Stomach (tissue), 9 donors: ENCODE measurements around the gene DNAAF1. TPM values are rescaled to one million over a fixed set of nuclear protein-coding genes. Genes with fewer than 3 reads are reported as not detected.
"Not testable (repeated sequence)": the region's sequence is repeated elsewhere in the genome, so short reads cannot be mapped to it uniquely, and the experiment has no call there.

ENCODE experiments used
- DNase-seq, 2 donors: peaks; one replicate each; pipeline versions ENCODE4 v3.0.0 to v3.0.0-alpha.2; 2013 to 2019
- H3K27ac ChIP-seq, 5 donors: fragments of 200-600 bp in 4 of 5; sonication (generic) in 4 of 5; one replicate each; pipeline ENCODE4 v1.5.1; 2013 to 2019; ENCODE audit warnings: mild to moderate bottlenecking in 1 of 5, moderate library complexity in 1 of 5
- H3K27me3 ChIP-seq, 3 donors: fragments of 200-600 bp; sonication (generic); one replicate each; pipeline ENCODE4 v1.5.1; 2017 to 2019; ENCODE audit warnings: mixed run types in 1 of 3
- H3K36me3 ChIP-seq, 4 donors: fragments of 200-600 bp; sonication (generic); 1 replicate in 3 of 4; 2 replicates in 1 of 4; pipeline ENCODE4 v1.5.1; 2016 to 2019
- H3K4me1 ChIP-seq, 4 donors: fragments of 200-600 bp; sonication (generic); one replicate each; pipeline ENCODE4 v1.5.1; 2016 to 2019
- H3K4me3 ChIP-seq, 4 donors: fragments of 200-600 bp; sonication (generic) in 3 of 4; one replicate each; pipeline ENCODE4 v1.5.1; 2016 to 2019; ENCODE audit warnings: mild to moderate bottlenecking in 1 of 4
- H3K9me3 ChIP-seq, 4 donors: fragments of 200-600 bp; sonication (generic); one replicate each; pipeline ENCODE4 v1.5.1; 2016 to 2019
- CTCF ChIP-seq, 7 experiments: fragments of 450-650 bp in 4 of 7; fragments of 200-600 bp in 3 of 7; sonication (generic) in 3 of 7; IDR thresholded peaks; one replicate each; pipeline ENCODE4 v1.5.1; 2016 to 2019; ENCODE audit warnings: antibody characterized with exemption in 7 of 7, control low read depth in 2 of 7, mild to moderate bottlenecking in 1 of 7
- EP300 ChIP-seq: sonication (generic); formaldehyde crosslinking; IDR thresholded peaks from one replicate; pipeline ENCODE4 v1.6.1; 2017; ENCODE audit warnings: antibody characterized with exemption
- POLR2A ChIP-seq, 4 donors: fragments of 450-650 bp; IDR thresholded peaks; one replicate each; pipeline ENCODE4 v1.6.1; 2016; ENCODE audit warnings: antibody characterized with exemption in 4 of 4, control low read depth in 2 of 4, mild to moderate bottlenecking in 1 of 4, moderate library complexity in 1 of 4
- POLR2AphosphoS5 ChIP-seq, 3 donors: sonication (generic); formaldehyde crosslinking; IDR thresholded peaks; one replicate each; pipeline ENCODE4 v1.6.1; 2016; ENCODE audit warnings: antibody characterized with exemption in 3 of 3
- WGBS, 5 donors: extraction: QIAGEN DNeasy Blood & Tissue Kit in 3 of 5; methylation state at CpG; one replicate each; pipeline versions ENCODE4 v1.1.5 to v1.1.7; 2013 to 2018; 5-methylcytosine and 5-hydroxymethylcytosine counted together
- intact Hi-C: fragments of 100-400 bp; cut with DNase I; formaldehyde crosslinking; loops from one replicate; pipeline ENCODE4 v1.15.1; 2023; ENCODE audit warnings: low total_unique reads
- polyA plus RNA-seq, 3 donors: library from polyadenylated mRNA; stranded (reverse); fragments of 200-250 nt; gene quantifications; one replicate each; pipeline ENCODE4 v1.2.3, GENCODE V29; 2013
- total RNA-seq, 5 donors: library from RNA; depleted of rRNA; stranded (reverse); fragments of >200 nt; gene quantifications; one replicate each; pipeline versions ENCODE4 v1.1.0 to v1.2.3, GENCODE V29; 2014 to 2016
- donor health status: healthy with polysubstance abuse.
- donor health status: Bipolar disorder and iron deficiency.
- donor health status: healthy.

The DNAAF1 gene
- total and polyA plus RNA-seq, 8 donors = 0.37 to 11.4 (median 1.4) TPM; not detected in 3

GRCh38 chr16:84212154-84212553 is 67.0 kb downstream of the DNAAF1 start:
- 41 to 49% (median 47%) methylated on average over 4 of the region's 4 CpGs for WGBS, 5 donors
- H3K4me3 ChIP-seq = no peak overlapping the region
- no peak overlapping the region for H3K27ac ChIP-seq
- H3K27me3 ChIP-seq = no peaks in the 10 kb centered on the region
- intact Hi-C loops = no loop called here
- no peaks in the 10 kb centered on the region for H3K9me3 ChIP-seq
- DNase-seq = no peak
- H3K4me1 ChIP-seq = no peaks in the 10 kb centered on the region
- TF ChIP-seq EP300 (no peak), CTCF (IDR thresholded peaks at IDR 0.05) (no peak), POLR2A (IDR thresholded peaks at IDR 0.05) (no peak), POLR2AphosphoS5 (IDR thresholded peaks at IDR 0.05) (no peak)
- H3K36me3 ChIP-seq = no peaks in the 10 kb centered on the region

GRCh38 chr16:84212631-84213030 is 67.5 kb downstream of the DNAAF1 start:
- Histone ChIP-seq H3K36me3 (no peaks in the 10 kb centered on the region), H3K27me3 (no peaks in the 10 kb centered on the region), H3K4me1 (no peaks in the 10 kb centered on the region), H3K9me3 (no peaks in the 10 kb centered on the region), H3K4me3 (no peak overlapping the region), H3K27ac (no peak overlapping the region)
- no peak for DNase-seq
- intact Hi-C loops = no loop called here
- TF ChIP-seq CTCF (IDR thresholded peaks at IDR 0.05) (no peak), POLR2A (IDR thresholded peaks at IDR 0.05) (no peak), EP300 (no peak), POLR2AphosphoS5 (IDR thresholded peaks at IDR 0.05) (no peak)
- WGBS, 5 donors = 82 to 92% (median 88%) methylated on average over 4 of the region's 4 CpGs

- intact Hi-C loops = no loop called here
- no peak overlapping the region for H3K4me3 ChIP-seq
- 72 to 86% (median 81%) methylated on average over 14 to 15 of the region's 15 CpGs for WGBS, 5 donors
- H3K27ac ChIP-seq = no peak overlapping the region
- no peaks in the 10 kb centered on the region for H3K27me3 ChIP-seq
- H3K4me1 ChIP-seq = no peaks in the 10 kb centered on the region
- TF ChIP-seq EP300 = no peak
- TF ChIP-seq POLR2AphosphoS5 (IDR thresholded peaks at IDR 0.05) = no peak
- no peak for TF ChIP-seq CTCF (IDR thresholded peaks at IDR 0.05)
- TF ChIP-seq POLR2A (IDR thresholded peaks at IDR 0.05) = no peak
- H3K36me3 ChIP-seq = no peaks in the 10 kb centered on the region
- DNase-seq = no peak
- H3K9me3 ChIP-seq = no peaks in the 10 kb centered on the region
Measured at GRCh38 chr16:84214451-84215066, 69.5 kb downstream of the DNAAF1 start.

GRCh38 chr16:84215531-84215930 is 70.4 kb downstream of the DNAAF1 start:
- Histone ChIP-seq H3K4me1 (no peaks in the 10 kb centered on the region), H3K9me3 (no peaks in the 10 kb centered on the region), H3K27ac (no peak overlapping the region), H3K36me3 (no peaks in the 10 kb centered on the region), H3K4me3 (no peak overlapping the region), H3K27me3 (no peaks in the 10 kb centered on the region)
- WGBS, 5 donors = 72 to 84% (median 74%) methylated on average over 5 of the region's 5 CpGs
- intact Hi-C loops = no loop called here
- TF ChIP-seq POLR2A (IDR thresholded peaks at IDR 0.05) (no peak), POLR2AphosphoS5 (IDR thresholded peaks at IDR 0.05) (no peak), EP300 (no peak), CTCF (IDR thresholded peaks at IDR 0.05) (no peak)
- DNase-seq = no peak

GRCh38 chr16:84216144-84216543 is 71.0 kb downstream of the DNAAF1 start:
- H3K4me3 ChIP-seq, DNase-seq, intact Hi-C loops, H3K4me1 ChIP-seq, H3K27ac ChIP-seq, H3K27me3 ChIP-seq, H3K9me3 ChIP-seq, H3K36me3 ChIP-seq: not testable (repeated sequence)
- 82 to 94% (median 88%) methylated on average over 3 of the region's 3 CpGs for WGBS, 5 donors
